Measurements from ENCODE around the gene COL20A1.
"Not testable (repeated sequence)": the region's sequence is repeated elsewhere in the genome, so short reads cannot be mapped to it uniquely, and the experiment has no call there.

The COL20A1 gene

DNA sequence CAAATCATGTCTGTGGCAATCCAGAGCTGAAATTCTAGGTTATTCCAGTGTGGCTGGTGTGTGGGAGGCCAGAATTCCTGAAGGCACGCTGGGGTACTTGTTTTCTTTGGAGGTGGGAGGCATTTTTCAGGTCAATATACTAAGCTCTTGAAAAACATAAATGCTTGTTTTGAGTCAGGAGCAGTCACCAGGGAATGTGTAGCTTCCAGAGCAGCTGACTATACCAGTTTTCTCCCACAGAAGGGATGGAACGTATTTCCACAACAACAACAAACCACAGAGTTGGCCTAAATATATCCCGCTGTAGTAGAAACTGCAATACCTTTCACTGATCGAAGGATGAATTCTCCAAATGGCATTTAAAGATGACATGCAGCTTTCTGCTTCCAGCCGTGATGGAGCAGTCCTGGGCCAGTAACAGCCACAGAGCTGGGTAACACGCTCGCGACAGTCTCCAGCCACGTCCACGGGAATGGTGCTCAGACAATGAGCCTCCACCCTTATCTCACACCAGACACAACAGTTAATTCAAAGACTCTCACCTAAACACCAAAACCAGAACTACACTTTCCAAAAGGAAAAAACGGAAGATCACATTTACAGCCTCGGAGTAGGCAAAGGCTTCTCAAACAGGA is 44.9 kb downstream of the COL20A1 start:
- DNase-seq, result no peak
- no peak overlapping the region for H2AFZ ChIP-seq (ENCODE audit: insufficient read depth, low read length, poor library complexity)
- no peaks in the 10 kb centered on the region for H3K36me3 ChIP-seq (ENCODE audit: control insufficient read depth in 1 of 2, insufficient read depth in 2 of 2, low read length in 2 of 2)
- no peak overlapping the region for H3K23ac ChIP-seq (ENCODE audit: low read length)
- H2BK120ac ChIP-seq (ENCODE audit: insufficient read depth, low read length, poor library complexity), result no peak overlapping the region
- H3K79me2 ChIP-seq (ENCODE audit: control insufficient read depth, insufficient read depth, low read length, poor library complexity), result no peaks in the 10 kb centered on the region
- no peak overlapping the region for H4K12ac ChIP-seq (ENCODE audit: low read depth, low read length)
- no peak overlapping the region for H3K14ac ChIP-seq (ENCODE audit: low read length)
- H3K27ac ChIP-seq (ENCODE audit: low read depth, low read length), result no peak overlapping the region
- no peak overlapping the region for H3K9ac ChIP-seq (ENCODE audit: low read length)
- H3K4ac ChIP-seq (ENCODE audit: low read depth, low read length), result no peak overlapping the region
- H2AK5ac ChIP-seq (ENCODE audit: low read length), result no peak overlapping the region
- no peak overlapping the region for H3K4me2 ChIP-seq (ENCODE audit: low read length)
- no peak overlapping the region for H2BK5ac ChIP-seq (ENCODE audit: low read depth, low read length, poor library complexity)
- H3K18ac ChIP-seq (ENCODE audit: low read length), result no peak overlapping the region
- peaks cover 12% of the 10 kb centered on the region for H3K9me3 ChIP-seq (ENCODE audit: insufficient read depth, low read depth, low read length)
- no peak overlapping the region for H3K4me3 ChIP-seq (ENCODE audit: low read depth, low read length)
- H4K8ac ChIP-seq (ENCODE audit: low read depth, low read length), result no peak overlapping the region
- no CpG with 5 or more reads among the region's 12 CpGs for WGBS (ENCODE audit: extremely low coverage, insufficient coverage, insufficient read length)
- H3K27me3 ChIP-seq (ENCODE audit: insufficient read depth, low read length), result no peaks in the 10 kb centered on the region
- no peak overlapping the region for H2BK12ac ChIP-seq (ENCODE audit: low read length)
- H3K4me1 ChIP-seq (ENCODE audit: control insufficient read depth in 1 of 2, insufficient read depth in 2 of 2, low read length in 2 of 2), result no peaks in the 10 kb centered on the region
- no peak overlapping the region for H4K91ac ChIP-seq (ENCODE audit: low read depth, low read length)
- H3K79me1 ChIP-seq (ENCODE audit: low read length), result no peaks in the 10 kb centered on the region

DNA sequence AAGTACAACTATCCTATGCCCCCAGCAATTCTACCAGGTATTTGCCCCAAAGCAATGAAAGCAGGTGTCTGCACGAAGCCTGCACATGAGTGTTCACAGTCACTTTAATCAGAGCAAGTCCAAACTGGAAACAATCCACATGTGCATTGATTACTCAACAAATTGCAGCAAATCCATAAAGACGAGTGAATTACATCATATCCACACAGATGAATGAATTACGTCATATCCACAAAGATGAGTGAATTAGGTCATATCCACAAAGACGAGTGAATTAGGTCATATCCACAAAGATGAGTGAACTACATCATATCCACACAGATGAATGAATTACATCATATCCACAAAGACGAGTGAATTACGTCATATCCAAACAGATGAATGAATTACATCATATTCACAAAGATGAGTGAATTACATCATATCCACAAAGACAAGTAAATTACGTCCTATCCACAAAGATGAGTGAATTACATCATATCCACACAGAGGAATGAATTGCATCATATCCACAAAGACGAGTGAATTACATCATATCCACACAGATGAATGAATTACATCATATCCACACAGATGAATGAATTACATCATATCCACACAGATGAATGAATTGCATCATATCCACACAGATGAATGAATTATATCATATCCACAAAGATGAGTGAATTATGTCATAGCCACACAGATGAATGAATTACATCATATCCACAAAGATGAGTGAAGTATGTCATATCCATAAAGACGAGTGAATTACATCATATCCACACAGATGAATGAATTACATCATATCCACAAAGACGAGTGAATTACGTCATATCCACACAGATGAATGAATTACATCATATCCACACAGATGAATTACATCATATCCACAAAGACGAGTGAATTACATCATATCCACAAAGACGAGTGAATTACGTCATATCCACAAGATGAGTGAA is 46.4 kb downstream of the COL20A1 start:
- H3K4ac ChIP-seq (ENCODE audit: low read depth, low read length); H3K79me2 ChIP-seq (ENCODE audit: control insufficient read depth, insufficient read depth, low read length, poor library complexity); H2BK120ac ChIP-seq (ENCODE audit: insufficient read depth, low read length, poor library complexity); H2AK5ac ChIP-seq (ENCODE audit: low read length); H2BK5ac ChIP-seq (ENCODE audit: low read depth, low read length, poor library complexity); H3K27ac ChIP-seq (ENCODE audit: low read depth, low read length); H3K36me3 ChIP-seq (ENCODE audit: control insufficient read depth in 1 of 2, insufficient read depth in 2 of 2, low read length in 2 of 2); H3K79me1 ChIP-seq (ENCODE audit: low read length); H3K4me1 ChIP-seq (ENCODE audit: control insufficient read depth in 1 of 2, insufficient read depth in 2 of 2, low read length in 2 of 2); H4K91ac ChIP-seq (ENCODE audit: low read depth, low read length); H4K8ac ChIP-seq (ENCODE audit: low read depth, low read length); H2AFZ ChIP-seq (ENCODE audit: insufficient read depth, low read length, poor library complexity); H3K14ac ChIP-seq (ENCODE audit: low read length); H3K4me2 ChIP-seq (ENCODE audit: low read length); H4K12ac ChIP-seq (ENCODE audit: low read depth, low read length); H3K9me3 ChIP-seq (ENCODE audit: insufficient read depth, low read depth, low read length); H3K18ac ChIP-seq (ENCODE audit: low read length); H3K4me3 ChIP-seq (ENCODE audit: low read depth, low read length); H3K23ac ChIP-seq (ENCODE audit: low read length); H3K27me3 ChIP-seq (ENCODE audit: insufficient read depth, low read length); H3K9ac ChIP-seq (ENCODE audit: low read length); H2BK12ac ChIP-seq (ENCODE audit: low read length): not testable (repeated sequence)
- WGBS (ENCODE audit: extremely low coverage, insufficient coverage, insufficient read length), result no CpG with 5 or more reads among the region's 14 CpGs
- peak in 1 of 2 donors; percentile 12 for DNase-seq

DNA sequence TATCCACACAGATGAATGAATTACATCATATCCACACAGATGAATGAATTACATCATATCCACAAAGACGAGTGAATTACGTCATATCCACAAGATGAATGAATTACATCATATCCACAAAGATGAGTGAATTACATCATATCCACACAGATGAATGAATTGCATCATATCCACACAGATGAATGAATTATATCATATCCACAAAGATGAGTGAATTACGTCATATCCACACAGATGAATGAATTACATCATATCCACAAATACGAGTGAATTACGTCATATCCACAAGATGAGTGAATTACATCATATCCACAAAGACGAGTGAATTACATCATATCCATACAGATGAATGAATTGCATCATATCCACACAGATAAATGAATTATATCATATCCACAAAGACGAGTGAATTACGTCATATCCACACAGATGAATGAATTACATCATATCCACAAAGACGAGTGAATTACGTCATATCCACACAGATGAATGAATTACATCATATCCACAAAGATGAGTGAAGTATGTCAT is 47.2 kb downstream of the COL20A1 start:
- H3K27ac ChIP-seq (ENCODE audit: low read depth, low read length); H2AK5ac ChIP-seq (ENCODE audit: low read length); H2BK12ac ChIP-seq (ENCODE audit: low read length); H3K4me2 ChIP-seq (ENCODE audit: low read length); H4K8ac ChIP-seq (ENCODE audit: low read depth, low read length); H2BK5ac ChIP-seq (ENCODE audit: low read depth, low read length, poor library complexity); H4K12ac ChIP-seq (ENCODE audit: low read depth, low read length); H3K23ac ChIP-seq (ENCODE audit: low read length); H3K4me3 ChIP-seq (ENCODE audit: low read depth, low read length); H2BK120ac ChIP-seq (ENCODE audit: insufficient read depth, low read length, poor library complexity); H3K18ac ChIP-seq (ENCODE audit: low read length); H3K9me3 ChIP-seq (ENCODE audit: insufficient read depth, low read depth, low read length); DNase-seq; H2AFZ ChIP-seq (ENCODE audit: insufficient read depth, low read length, poor library complexity); H3K79me1 ChIP-seq (ENCODE audit: low read length); H3K4me1 ChIP-seq (ENCODE audit: control insufficient read depth in 1 of 2, insufficient read depth in 2 of 2, low read length in 2 of 2); H3K79me2 ChIP-seq (ENCODE audit: control insufficient read depth, insufficient read depth, low read length, poor library complexity); H3K4ac ChIP-seq (ENCODE audit: low read depth, low read length); H3K27me3 ChIP-seq (ENCODE audit: insufficient read depth, low read length); H4K91ac ChIP-seq (ENCODE audit: low read depth, low read length); H3K9ac ChIP-seq (ENCODE audit: low read length); H3K14ac ChIP-seq (ENCODE audit: low read length); H3K36me3 ChIP-seq (ENCODE audit: control insufficient read depth in 1 of 2, insufficient read depth in 2 of 2, low read length in 2 of 2): not testable (repeated sequence)
- WGBS (ENCODE audit: extremely low coverage, insufficient coverage, insufficient read length), result no CpG with 5 or more reads among the region's 10 CpGs

- no peak overlapping the region for H3K27ac ChIP-seq (ENCODE audit: low read depth, low read length)
- H2BK12ac ChIP-seq (ENCODE audit: low read length), result no peak overlapping the region
- no peaks in the 10 kb centered on the region for H3K79me2 ChIP-seq (ENCODE audit: control insufficient read depth, insufficient read depth, low read length, poor library complexity)
- no peaks in the 10 kb centered on the region for H3K79me1 ChIP-seq (ENCODE audit: low read length)
- H3K4me2 ChIP-seq (ENCODE audit: low read length), result no peak overlapping the region
- no peak overlapping the region for H2AK5ac ChIP-seq (ENCODE audit: low read length)
- H4K8ac ChIP-seq (ENCODE audit: low read depth, low read length), result no peak overlapping the region
- WGBS (ENCODE audit: extremely low coverage, insufficient coverage, insufficient read length), result no CpG with 5 or more reads among the region's 59 CpGs
- H3K18ac ChIP-seq (ENCODE audit: low read length), result no peak overlapping the region
- H3K14ac ChIP-seq (ENCODE audit: low read length), result no peak overlapping the region
- no peak overlapping the region for H2BK120ac ChIP-seq (ENCODE audit: insufficient read depth, low read length, poor library complexity)
- H3K4me1 ChIP-seq (ENCODE audit: control insufficient read depth in 1 of 2, insufficient read depth in 2 of 2, low read length in 2 of 2), result no peaks in the 10 kb centered on the region
- no peak for DNase-seq
- no peak overlapping the region for H4K12ac ChIP-seq (ENCODE audit: low read depth, low read length)
- H2BK5ac ChIP-seq (ENCODE audit: low read depth, low read length, poor library complexity), result no peak overlapping the region
- no peak overlapping the region for H3K4ac ChIP-seq (ENCODE audit: low read depth, low read length)
- H3K9me3 ChIP-seq (ENCODE audit: insufficient read depth, low read depth, low read length), result peaks cover 4% of the 10 kb centered on the region
- H3K23ac ChIP-seq (ENCODE audit: low read length), result no peak overlapping the region
- H3K9ac ChIP-seq (ENCODE audit: low read length), result no peak overlapping the region
- no peak overlapping the region for H4K91ac ChIP-seq (ENCODE audit: low read depth, low read length)
- H3K36me3 ChIP-seq (ENCODE audit: control insufficient read depth in 1 of 2, insufficient read depth in 2 of 2, low read length in 2 of 2), result no peaks in the 10 kb centered on the region
- no peak overlapping the region for H3K4me3 ChIP-seq (ENCODE audit: low read depth, low read length)
- H2AFZ ChIP-seq (ENCODE audit: insufficient read depth, low read length, poor library complexity), result no peak overlapping the region
- H3K27me3 ChIP-seq (ENCODE audit: insufficient read depth, low read length), result no peaks in the 10 kb centered on the region
These were observed 49.8 kb downstream of the COL20A1 start for GRCh38 chr20:63342561-63343459.

Data from trophoblast cell (in vitro differentiated cells and primary cell).